Loucy (cell line): ENCODE data around the gene LCN12.

Experiments used
- H2AFZ ChIP-seq: fragments of 200-600 bp; sonication (generic); 2 replicates; pipeline ENCODE4 v1.6.0; 2016; ENCODE audit warnings: antibody characterized with exemption, mild to moderate bottlenecking, low read length, moderate library complexity
- H3F3A ChIP-seq: fragments of 200-600 bp; 2 replicates; pipeline ENCODE4 v1.6.0; 2016; ENCODE audit warnings: antibody characterized with exemption, low read depth, mild to moderate bottlenecking
- H3K27me3 ChIP-seq: fragments of 200-600 bp; sonication (generic); 2 replicates; pipeline ENCODE4 v1.6.1; 2014; ENCODE audit warnings: low read length, mild to moderate bottlenecking; ENCODE audit not compliant: insufficient read depth, poor library complexity, severe bottlenecking
- H3K36me3 ChIP-seq: fragments of 200-600 bp; sonication (generic); 2 replicates; pipeline ENCODE4 v1.6.1; 2016; ENCODE audit warnings: low read length; ENCODE audit not compliant: insufficient read depth
- H3K4me1 ChIP-seq: fragments of 200-600 bp; sonication (generic); 2 replicates; pipeline ENCODE4 v1.5.1; 2014; ENCODE audit warnings: low read length, mild to moderate bottlenecking; ENCODE audit not compliant: insufficient read depth, poor library complexity, severe bottlenecking
- H3K4me2 ChIP-seq: fragments of 200-600 bp; sonication (generic); 2 replicates; pipeline ENCODE4 v1.6.0; 2014; ENCODE audit warnings: antibody characterized with exemption, low read length, low read depth, mild to moderate bottlenecking; ENCODE audit not compliant: poor library complexity, severe bottlenecking
- H3K4me3 ChIP-seq: fragments of 200-600 bp; sonication (generic); 2 replicates; pipeline ENCODE4 v1.5.1; 2014; ENCODE audit warnings: low read length, mild to moderate bottlenecking, mixed read lengths; ENCODE audit not compliant: poor library complexity, severe bottlenecking
- H3K79me2 ChIP-seq: fragments of 200-600 bp; sonication (generic); 2 replicates; pipeline ENCODE4 v1.6.1; 2014; ENCODE audit warnings: low read length; ENCODE audit not compliant: insufficient read depth
- H3K9ac ChIP-seq: fragments of 200-600 bp; sonication (generic); 2 replicates; pipeline ENCODE4 v1.6.0; 2014; ENCODE audit warnings: mild to moderate bottlenecking, low read depth, low read length, moderate library complexity; ENCODE audit not compliant: poor library complexity, severe bottlenecking
- H3K9me2 ChIP-seq: fragments of 200-600 bp; sonication (generic); replicated peaks from 2 replicates; pipeline ENCODE4 v1.6.1; 2016; ENCODE audit warnings: low read depth, low read length, mixed read lengths
- H3K9me3 ChIP-seq: fragments of 200-600 bp; sonication (generic); 2 replicates; pipeline ENCODE4 v1.6.1; 2014; ENCODE audit warnings: mild to moderate bottlenecking, antibody characterized with exemption, low read length, low read depth; ENCODE audit not compliant: insufficient read depth
- H4K20me1 ChIP-seq: fragments of 200-600 bp; sonication (generic); 2 replicates; pipeline ENCODE4 v1.6.0; 2014; ENCODE audit warnings: antibody characterized with exemption, low read length, mild to moderate bottlenecking; ENCODE audit not compliant: insufficient read depth, poor library complexity, severe bottlenecking
- EZH2phosphoT487 ChIP-seq: fragments of 200-600 bp; IDR thresholded peaks from 2 replicates; pipeline ENCODE4 v1.6.1; 2018; ENCODE audit warnings: antibody characterized with exemption, mild to moderate bottlenecking, moderate library complexity, borderline replicate concordance
- TF ChIP-seq, protein P1 (sequence below): fragments of 200-600 bp; sonication (generic); conservative IDR thresholded peaks from 2 replicates; pipeline ENCODE4 v1.5.1; 2014; ENCODE audit warnings: mild to moderate bottlenecking, antibody characterized with exemption, low read length

Gene LCN12

DNA sequence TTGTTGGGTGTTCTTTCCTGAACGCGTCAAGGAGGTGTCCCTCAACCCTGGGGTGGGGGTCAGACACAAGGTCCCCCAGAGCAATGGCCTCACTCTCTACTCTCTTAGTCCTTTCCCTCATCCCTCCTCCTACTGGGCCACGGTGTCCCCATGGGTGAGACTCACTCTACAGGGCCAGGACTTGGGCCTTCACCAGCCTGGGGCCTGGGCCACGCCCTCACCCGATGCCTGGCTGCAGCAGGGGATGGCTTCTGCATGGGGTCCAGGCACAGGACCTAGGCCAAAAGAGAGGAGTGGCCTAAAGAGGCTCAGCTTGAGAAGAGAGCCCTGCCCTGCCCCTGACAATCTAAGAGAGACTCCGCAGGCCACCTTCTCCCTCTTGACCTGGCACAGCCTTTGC lies 5.8 kb downstream of the LCN12 start:
- TF ChIP-seq, protein P1, sequence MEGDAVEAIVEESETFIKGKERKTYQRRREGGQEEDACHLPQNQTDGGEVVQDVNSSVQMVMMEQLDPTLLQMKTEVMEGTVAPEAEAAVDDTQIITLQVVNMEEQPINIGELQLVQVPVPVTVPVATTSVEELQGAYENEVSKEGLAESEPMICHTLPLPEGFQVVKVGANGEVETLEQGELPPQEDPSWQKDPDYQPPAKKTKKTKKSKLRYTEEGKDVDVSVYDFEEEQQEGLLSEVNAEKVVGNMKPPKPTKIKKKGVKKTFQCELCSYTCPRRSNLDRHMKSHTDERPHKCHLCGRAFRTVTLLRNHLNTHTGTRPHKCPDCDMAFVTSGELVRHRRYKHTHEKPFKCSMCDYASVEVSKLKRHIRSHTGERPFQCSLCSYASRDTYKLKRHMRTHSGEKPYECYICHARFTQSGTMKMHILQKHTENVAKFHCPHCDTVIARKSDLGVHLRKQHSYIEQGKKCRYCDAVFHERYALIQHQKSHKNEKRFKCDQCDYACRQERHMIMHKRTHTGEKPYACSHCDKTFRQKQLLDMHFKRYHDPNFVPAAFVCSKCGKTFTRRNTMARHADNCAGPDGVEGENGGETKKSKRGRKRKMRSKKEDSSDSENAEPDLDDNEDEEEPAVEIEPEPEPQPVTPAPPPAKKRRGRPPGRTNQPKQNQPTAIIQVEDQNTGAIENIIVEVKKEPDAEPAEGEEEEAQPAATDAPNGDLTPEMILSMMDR: no peak
- TF ChIP-seq EZH2phosphoT487: no peak

DNA sequence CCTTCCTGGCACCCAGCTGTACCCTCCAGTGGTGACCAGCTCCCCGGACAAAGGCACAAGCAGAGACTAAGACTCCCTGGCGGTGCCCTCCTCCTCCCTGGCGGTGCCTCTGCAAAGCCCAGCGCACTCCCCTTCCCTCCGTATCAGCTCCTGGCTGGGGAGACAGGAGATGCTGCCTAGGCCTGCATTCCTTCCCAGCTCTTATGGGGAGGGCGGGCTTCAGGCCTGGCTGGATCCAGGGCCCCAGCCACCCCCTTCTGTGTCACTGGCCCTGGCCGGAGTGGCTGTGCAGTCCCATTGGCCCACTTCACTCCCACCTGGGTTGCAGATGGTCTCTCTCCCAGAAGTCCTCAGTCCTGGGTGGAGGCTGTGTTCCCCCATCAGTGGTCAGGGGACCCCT lies 6.4 kb downstream of the LCN12 start:
- no peaks in the 10 kb centered on the region for H3K9me3 ChIP-seq
- H3K27me3 ChIP-seq: no peaks in the 10 kb centered on the region
- no peak overlapping the region for H3K9ac ChIP-seq
- no peak overlapping the region for H3K4me2 ChIP-seq
- no peak overlapping the region for H2AFZ ChIP-seq
- H3K4me1 ChIP-seq: no peaks in the 10 kb centered on the region
- no peaks in the 10 kb centered on the region for H3K79me2 ChIP-seq
- no peaks in the 10 kb centered on the region for H3F3A ChIP-seq
- no peaks in the 10 kb centered on the region for H3K9me2 ChIP-seq
- H4K20me1 ChIP-seq: no peaks in the 10 kb centered on the region
- no peak overlapping the region for H3K4me3 ChIP-seq
- H3K36me3 ChIP-seq: no peaks in the 10 kb centered on the region
- TF ChIP-seq EZH2phosphoT487: no peak
- TF ChIP-seq, protein P1: no peak

More for the DNA sequence above, 5.8 kb downstream of the LCN12 start:
- H3K9me2 ChIP-seq: no peaks in the 10 kb centered on the region
- H3K4me1 ChIP-seq: no peaks in the 10 kb centered on the region
- no peaks in the 10 kb centered on the region for H3K79me2 ChIP-seq
- no peak overlapping the region for H3K4me2 ChIP-seq
- no peak overlapping the region for H3K9ac ChIP-seq
- H4K20me1 ChIP-seq: no peaks in the 10 kb centered on the region
- H3F3A ChIP-seq: no peaks in the 10 kb centered on the region
- no peak overlapping the region for H3K4me3 ChIP-seq
- H3K27me3 ChIP-seq: no peaks in the 10 kb centered on the region
- H3K36me3 ChIP-seq: no peaks in the 10 kb centered on the region
- H2AFZ ChIP-seq: no peak overlapping the region
- no peaks in the 10 kb centered on the region for H3K9me3 ChIP-seq

DNA sequence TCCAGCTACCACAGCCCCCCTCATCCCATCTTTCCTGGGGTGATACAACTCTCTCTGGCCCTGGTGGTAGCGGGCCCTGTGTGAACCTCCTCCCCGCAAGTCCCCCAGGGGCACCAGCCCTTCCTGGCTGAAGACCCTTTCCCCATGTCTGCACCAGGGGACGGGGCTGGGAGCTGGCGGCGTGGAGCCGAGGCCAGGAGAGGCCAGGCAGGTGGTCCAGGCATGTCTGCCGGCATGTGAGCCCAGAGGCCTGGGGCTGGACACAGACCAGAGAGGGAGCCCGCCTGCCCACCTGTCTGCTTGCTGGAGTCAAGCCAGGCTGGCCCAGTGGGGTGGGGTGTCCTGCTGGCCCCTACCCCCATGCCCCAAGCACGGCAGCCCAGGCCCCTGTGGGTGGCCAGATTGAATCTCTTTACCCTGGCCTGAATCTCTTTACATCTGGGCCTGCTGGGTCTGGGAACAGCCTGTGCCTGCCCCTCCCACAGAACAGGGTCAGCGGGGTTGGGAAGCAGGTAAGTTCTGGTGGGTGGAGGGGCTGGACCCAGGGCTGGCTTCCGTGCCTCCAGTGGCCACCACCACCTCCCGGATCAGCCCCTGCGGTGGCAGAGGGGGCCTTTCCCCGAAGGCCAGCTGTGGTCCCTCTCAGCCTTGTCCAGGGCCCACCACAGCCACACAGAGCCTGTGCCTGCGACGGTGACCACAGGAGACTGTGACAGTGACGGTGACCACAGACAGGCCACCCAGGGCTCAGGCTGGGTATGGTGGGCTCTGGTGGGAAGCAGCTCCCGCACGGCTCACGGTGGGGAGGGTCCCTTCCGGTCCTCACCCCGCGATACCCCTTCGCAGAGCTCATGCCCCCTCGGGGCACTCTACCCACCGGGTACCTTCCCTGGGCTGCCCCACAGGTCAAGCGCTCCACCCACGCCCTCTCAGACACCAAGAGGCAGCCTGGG lies 7.1 kb downstream of the LCN12 start:
- TF ChIP-seq, protein P1: no peak
- Histone ChIP-seq H3K9ac (no peak overlapping the region), H3K4me3 (no peak overlapping the region), H3K9me2 (no peaks in the 10 kb centered on the region), H3F3A (no peaks in the 10 kb centered on the region), H2AFZ (no peak overlapping the region), H3K79me2 (no peaks in the 10 kb centered on the region), H3K4me2 (no peak overlapping the region), H3K36me3 (no peaks in the 10 kb centered on the region), H3K4me1 (no peaks in the 10 kb centered on the region), H3K27me3 (no peaks in the 10 kb centered on the region), H3K9me3 (no peaks in the 10 kb centered on the region), H4K20me1 (no peaks in the 10 kb centered on the region)
